ENCODE measurements around the gene NPL.

The NPL gene

GRCh38 chr1:182770232-182770631 is 19.3 kb upstream of the NPL start:
- no peaks in the 10 kb centered on the region for H3K36me3 ChIP-seq (replicated peaks; ENCODE audit: insufficient read depth, low read length)
- H3K9me3 ChIP-seq (replicated peaks; ENCODE audit: insufficient read depth, low read length): no peaks in the 10 kb centered on the region
- no peaks in the 10 kb centered on the region for H3K27me3 ChIP-seq (replicated peaks; ENCODE audit: insufficient read depth, low read length)
- H3K4me1 ChIP-seq (ENCODE audit: low read length): no peaks in the 10 kb centered on the region
- no peak overlapping the region for H3K4me2 ChIP-seq (ENCODE audit: low read depth, low read length)
- no peaks in the 10 kb centered on the region for H3K79me2 ChIP-seq (ENCODE audit: low read length)
- H3K27ac ChIP-seq (ENCODE audit: low read length): no peak overlapping the region
- H4K20me1 ChIP-seq (ENCODE audit: insufficient read depth, low read length): no peaks in the 10 kb centered on the region
- H3K9ac ChIP-seq (ENCODE audit: low read length): no peak overlapping the region
- H2AFZ ChIP-seq (ENCODE audit: low read length): no peak overlapping the region
- TF ChIP-seq EZH2phosphoT487 (IDR thresholded peaks at IDR 0.05; ENCODE audit: low read length): no peak
- no peak for DNase-seq
- H3F3A ChIP-seq (ENCODE audit: insufficient read depth, low read length): no peaks in the 10 kb centered on the region
- H3K9me2 ChIP-seq (replicated peaks; ENCODE audit: insufficient read depth, low read length): no peaks in the 10 kb centered on the region
- H3K4me3 ChIP-seq (ENCODE audit: low read length): no peak overlapping the region

GRCh38 chr1:182771187-182771984 is 18.2 kb upstream of the NPL start:
- H3F3A ChIP-seq (ENCODE audit: insufficient read depth, low read length): no peaks in the 10 kb centered on the region
- H3K9me2 ChIP-seq (replicated peaks; ENCODE audit: insufficient read depth, low read length): no peaks in the 10 kb centered on the region
- no peak overlapping the region for H3K4me3 ChIP-seq (ENCODE audit: low read length)

DNA sequence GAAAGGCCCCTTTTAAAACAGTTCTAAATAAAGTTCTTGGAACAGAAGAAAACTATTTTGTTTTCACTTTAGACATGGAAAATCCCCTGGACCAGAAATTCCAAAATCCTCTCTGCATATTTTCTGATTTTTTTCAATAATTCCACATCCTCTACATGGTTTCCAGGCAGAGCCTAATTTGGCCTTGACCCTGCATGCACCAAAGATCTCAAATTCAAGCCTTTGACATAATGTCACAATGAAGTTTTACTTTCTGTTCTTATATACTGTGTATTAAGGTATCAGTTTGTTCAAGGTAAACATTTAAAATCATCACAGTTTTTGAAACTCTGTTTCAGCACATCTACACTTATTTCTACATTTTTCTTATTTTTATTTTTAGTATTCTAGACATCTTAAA is 12.2 kb upstream of the NPL start:
- H3K9ac ChIP-seq (ENCODE audit: low read length): no peak overlapping the region

More at GRCh38 chr1:182771187-182771984, 18.2 kb upstream of the NPL start:
- H3K9me3 ChIP-seq (replicated peaks; ENCODE audit: insufficient read depth, low read length): no peaks in the 10 kb centered on the region
- no peak overlapping the region for H3K27ac ChIP-seq (ENCODE audit: low read length)
- H2AFZ ChIP-seq (ENCODE audit: low read length): no peak overlapping the region
- no peak overlapping the region for H3K9ac ChIP-seq (ENCODE audit: low read length)
- TF ChIP-seq, protein P1, sequence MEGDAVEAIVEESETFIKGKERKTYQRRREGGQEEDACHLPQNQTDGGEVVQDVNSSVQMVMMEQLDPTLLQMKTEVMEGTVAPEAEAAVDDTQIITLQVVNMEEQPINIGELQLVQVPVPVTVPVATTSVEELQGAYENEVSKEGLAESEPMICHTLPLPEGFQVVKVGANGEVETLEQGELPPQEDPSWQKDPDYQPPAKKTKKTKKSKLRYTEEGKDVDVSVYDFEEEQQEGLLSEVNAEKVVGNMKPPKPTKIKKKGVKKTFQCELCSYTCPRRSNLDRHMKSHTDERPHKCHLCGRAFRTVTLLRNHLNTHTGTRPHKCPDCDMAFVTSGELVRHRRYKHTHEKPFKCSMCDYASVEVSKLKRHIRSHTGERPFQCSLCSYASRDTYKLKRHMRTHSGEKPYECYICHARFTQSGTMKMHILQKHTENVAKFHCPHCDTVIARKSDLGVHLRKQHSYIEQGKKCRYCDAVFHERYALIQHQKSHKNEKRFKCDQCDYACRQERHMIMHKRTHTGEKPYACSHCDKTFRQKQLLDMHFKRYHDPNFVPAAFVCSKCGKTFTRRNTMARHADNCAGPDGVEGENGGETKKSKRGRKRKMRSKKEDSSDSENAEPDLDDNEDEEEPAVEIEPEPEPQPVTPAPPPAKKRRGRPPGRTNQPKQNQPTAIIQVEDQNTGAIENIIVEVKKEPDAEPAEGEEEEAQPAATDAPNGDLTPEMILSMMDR (IDR thresholded peaks at IDR 0.05; ENCODE audit: low read length): no peak
- TF ChIP-seq EZH2phosphoT487 (IDR thresholded peaks at IDR 0.05; ENCODE audit: low read length) (no peak), EZH2 (optimal IDR thresholded peaks at IDR 0.05; ENCODE audit: low read depth, low read length) (no peak)
- no peaks in the 10 kb centered on the region for H3K4me1 ChIP-seq (ENCODE audit: low read length)
- H3K36me3 ChIP-seq (replicated peaks; ENCODE audit: insufficient read depth, low read length): no peaks in the 10 kb centered on the region
- H3K27me3 ChIP-seq (replicated peaks; ENCODE audit: insufficient read depth, low read length): no peaks in the 10 kb centered on the region
- no peak overlapping the region for H3K4me2 ChIP-seq (ENCODE audit: low read depth, low read length)
- H4K20me1 ChIP-seq (ENCODE audit: insufficient read depth, low read length): no peaks in the 10 kb centered on the region
- H3K79me2 ChIP-seq (ENCODE audit: low read length): no peaks in the 10 kb centered on the region
- no peak for DNase-seq

More for the DNA sequence above, 12.2 kb upstream of the NPL start:
- no peaks in the 10 kb centered on the region for H3K36me3 ChIP-seq (replicated peaks; ENCODE audit: insufficient read depth, low read length)
- H3K9me3 ChIP-seq (replicated peaks; ENCODE audit: insufficient read depth, low read length): no peaks in the 10 kb centered on the region
- no peak overlapping the region for H2AFZ ChIP-seq (ENCODE audit: low read length)
- no peak for DNase-seq
- H4K20me1 ChIP-seq (ENCODE audit: insufficient read depth, low read length): no peaks in the 10 kb centered on the region
- H3F3A ChIP-seq (ENCODE audit: insufficient read depth, low read length): no peaks in the 10 kb centered on the region
- no peaks in the 10 kb centered on the region for H3K9me2 ChIP-seq (replicated peaks; ENCODE audit: insufficient read depth, low read length)
- peak overlapping the region; percentile 5; the same call in 1 of the 2 replicates for H3K4me2 ChIP-seq (ENCODE audit: low read depth, low read length)
- H3K79me2 ChIP-seq (ENCODE audit: low read length): no peaks in the 10 kb centered on the region
- no peak overlapping the region for H3K27ac ChIP-seq (ENCODE audit: low read length)
- no peaks in the 10 kb centered on the region for H3K4me1 ChIP-seq (ENCODE audit: low read length)
- no peak for TF ChIP-seq EZH2phosphoT487 (IDR thresholded peaks at IDR 0.05; ENCODE audit: low read length)
- no peak for TF ChIP-seq EZH2 (optimal IDR thresholded peaks at IDR 0.05; ENCODE audit: low read depth, low read length)
- TF ChIP-seq, protein P1 (IDR thresholded peaks at IDR 0.05; ENCODE audit: low read length): no peak
- H3K27me3 ChIP-seq (replicated peaks; ENCODE audit: insufficient read depth, low read length): no peaks in the 10 kb centered on the region
- no peak overlapping the region for H3K4me3 ChIP-seq (ENCODE audit: low read length)

All from MM.1S (cell line).